ENCODE measurements around the gene SLC9C1. TPM values are rescaled to one million over a fixed set of nuclear protein-coding genes. Genes with fewer than 3 reads are reported as not detected.

SLC9C1 gene
- total RNA-seq, 4 donors from 2014 or later = not detected

DNA sequence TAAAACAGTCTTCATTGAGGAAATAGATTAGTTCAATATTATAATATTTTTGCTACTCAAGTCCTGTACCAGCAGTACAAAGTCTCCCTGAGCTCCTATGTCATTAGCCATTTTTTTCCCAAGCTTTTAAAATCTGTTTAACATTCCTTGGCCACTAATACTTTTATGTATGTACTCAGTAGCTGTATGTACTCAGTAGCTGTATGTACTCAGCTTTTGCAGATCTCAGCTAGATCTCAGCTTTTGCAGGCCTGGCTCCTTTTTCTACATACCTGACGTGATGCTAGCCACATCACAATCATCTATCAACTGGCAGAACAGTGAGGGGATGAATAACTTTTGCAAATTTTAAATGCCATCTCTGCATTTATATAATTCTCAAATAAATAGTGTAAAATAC, 13.8 kb downstream of the SLC9C1 start:
- intact Hi-C loops (cut with DNase I; ENCODE audit: low total_unique reads) = no loop called here

GRCh38 chr3:112273536-112273935, 20.5 kb downstream of the SLC9C1 start:
- H3K4me1 ChIP-seq = no peaks in the 10 kb centered on the region
- H3K27ac ChIP-seq = no peak overlapping the region
- intact Hi-C loops (cut with DNase I; ENCODE audit: low total_unique reads) (no loop called here), in situ Hi-C loops (cut with MboI; ENCODE audit: low pct_ligation_motif_present in 1 of 4, low pct_unique_long_range_greater_than_20kb in 1 of 4, low sequenced_read_pairs in 3 of 4) (no loop called here)
- no peaks in the 10 kb centered on the region for H3K9me3 ChIP-seq
- no peaks in the 10 kb centered on the region for H3K36me3 ChIP-seq
- H3K4me3 ChIP-seq = no peak overlapping the region
- WGBS, 2 donors (ENCODE audit: low coverage in 1 of 2) = 92 to 98% methylated on average over 2 of the region's 2 CpGs
- no peak for TF ChIP-seq POLR2AphosphoS5 (IDR thresholded peaks at IDR 0.05)
- no peak for TF ChIP-seq EP300 (IDR thresholded peaks at IDR 0.05; ENCODE audit: low read depth)
- TF ChIP-seq POLR2A (IDR thresholded peaks at IDR 0.05) = no peak
- TF ChIP-seq CTCF (IDR thresholded peaks at IDR 0.05) = no peak
- no peaks in the 10 kb centered on the region for H3K27me3 ChIP-seq
- no peak for DNase-seq

More for the DNA sequence above, 13.8 kb downstream of the SLC9C1 start:
- H3K27me3 ChIP-seq = no peaks in the 10 kb centered on the region
- no peak overlapping the region for H3K4me3 ChIP-seq
- no peaks in the 10 kb centered on the region for H3K36me3 ChIP-seq
- 78 to 91% methylated on average over 1 of the region's 1 CpG for WGBS, 2 donors (ENCODE audit: low coverage in 1 of 2)
- H3K4me1 ChIP-seq = no peaks in the 10 kb centered on the region
- no peak for DNase-seq
- no peak overlapping the region for H3K27ac ChIP-seq
- TF ChIP-seq POLR2AphosphoS5 (IDR thresholded peaks at IDR 0.05) = no peak
- no peak for TF ChIP-seq EP300 (IDR thresholded peaks at IDR 0.05; ENCODE audit: low read depth)
- TF ChIP-seq POLR2A (IDR thresholded peaks at IDR 0.05) = no peak
- TF ChIP-seq CTCF (IDR thresholded peaks at IDR 0.05) = no peak
- H3K9me3 ChIP-seq = no peaks in the 10 kb centered on the region
- in situ Hi-C loops (cut with MboI; ENCODE audit: low pct_ligation_motif_present in 1 of 4, low pct_unique_long_range_greater_than_20kb in 1 of 4, low sequenced_read_pairs in 3 of 4) = loop anchor here in 1 of 4 donors (25.0 kb wide), 1 partner anchor 168 kb away; no protein-coding TSS in a partner anchor

- intact Hi-C loops (cut with DNase I; ENCODE audit: low total_unique reads) = no loop called here
- Histone ChIP-seq H3K4me3 (no peak overlapping the region), H3K4me1 (no peaks in the 10 kb centered on the region), H3K9me3 (no peaks in the 10 kb centered on the region), H3K27ac (no peak overlapping the region), H3K27me3 (no peaks in the 10 kb centered on the region), H3K36me3 (no peaks in the 10 kb centered on the region)
- WGBS, 2 donors (ENCODE audit: low coverage in 1 of 2) = 60 to 66% methylated on average over 2 of the region's 2 CpGs
- no peak for DNase-seq
- in situ Hi-C loops (cut with MboI; ENCODE audit: low pct_ligation_motif_present in 1 of 4, low pct_unique_long_range_greater_than_20kb in 1 of 4, low sequenced_read_pairs in 3 of 4) = no loop called here
- TF ChIP-seq EP300 (IDR thresholded peaks at IDR 0.05; ENCODE audit: low read depth) (no peak), CTCF (IDR thresholded peaks at IDR 0.05) (no peak), POLR2A (IDR thresholded peaks at IDR 0.05) (no peak), POLR2AphosphoS5 (IDR thresholded peaks at IDR 0.05) (no peak)
These were observed 32.3 kb downstream of the SLC9C1 start for GRCh38 chr3:112261742-112262141.

- Histone ChIP-seq H3K4me1 (no peaks in the 10 kb centered on the region), H3K27ac (no peak overlapping the region), H3K4me3 (no peak overlapping the region), H3K36me3 (no peaks in the 10 kb centered on the region), H3K9me3 (no peaks in the 10 kb centered on the region), H3K27me3 (no peaks in the 10 kb centered on the region)
- 100% methylated on average over 1 of the region's 1 CpG for WGBS, 2 donors (ENCODE audit: low coverage in 1 of 2)
- in situ Hi-C loops (cut with MboI; ENCODE audit: low pct_ligation_motif_present in 1 of 4, low pct_unique_long_range_greater_than_20kb in 1 of 4, low sequenced_read_pairs in 3 of 4) (no loop called here), intact Hi-C loops (cut with DNase I; ENCODE audit: low total_unique reads) (no loop called here)
- no peak for DNase-seq
- TF ChIP-seq EP300 (IDR thresholded peaks at IDR 0.05; ENCODE audit: low read depth) (no peak), CTCF (IDR thresholded peaks at IDR 0.05) (no peak), POLR2AphosphoS5 (IDR thresholded peaks at IDR 0.05) (no peak), POLR2A (IDR thresholded peaks at IDR 0.05) (no peak)
These were observed 33.5 kb downstream of the SLC9C1 start for GRCh38 chr3:112260563-112260962.
